ENCODE measurements around the gene EIF4G1.

The EIF4G1 gene

GRCh38 chr3:184306341-184306972 lies 7.9 kb upstream of the EIF4G1 start:
- TF ChIP-seq CTCF (IDR thresholded peaks at IDR 0.05; ENCODE audit: low read depth, low read length, missing control alignments): no peak
- DNase-seq (ENCODE audit: extremely low read depth, low read depth): no peak
- H3K4me3 ChIP-seq (replicated peaks; ENCODE audit: low read depth, low read length): no peak overlapping the region

- H3K4me3 ChIP-seq (replicated peaks; ENCODE audit: low read depth, low read length): no peak overlapping the region
- no peak for TF ChIP-seq CTCF (IDR thresholded peaks at IDR 0.05; ENCODE audit: low read depth, low read length, missing control alignments)
- DNase-seq (ENCODE audit: extremely low read depth, low read depth): no peak
Observed at GRCh38 chr3:184307915-184308314, 6.5 kb upstream of the EIF4G1 start.

DNA sequence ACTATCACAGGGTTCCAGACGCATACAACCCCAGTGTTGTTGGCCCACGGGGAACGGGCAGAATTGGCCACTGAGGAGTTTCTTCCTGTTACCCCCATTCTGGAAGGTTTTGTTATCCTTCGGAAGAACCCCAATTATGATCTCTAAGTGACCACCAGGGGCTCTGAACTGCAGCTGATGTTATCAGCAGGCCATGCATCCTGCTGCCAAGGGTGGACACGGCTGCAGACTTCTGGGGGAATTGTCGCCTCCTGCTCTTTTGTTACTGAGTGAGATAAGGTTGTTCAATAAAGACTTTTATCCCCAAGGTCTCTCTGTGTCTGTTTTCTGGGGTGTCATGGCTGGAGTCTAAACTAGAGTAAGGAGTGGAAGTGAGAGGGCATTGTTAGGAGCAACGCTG lies 5.7 kb upstream of the EIF4G1 start:
- H3K4me3 ChIP-seq (replicated peaks; ENCODE audit: low read depth, low read length): no peak overlapping the region
- no peak for TF ChIP-seq CTCF (IDR thresholded peaks at IDR 0.05; ENCODE audit: low read depth, low read length, missing control alignments)
- no peak for DNase-seq (ENCODE audit: extremely low read depth, low read depth)

DNA sequence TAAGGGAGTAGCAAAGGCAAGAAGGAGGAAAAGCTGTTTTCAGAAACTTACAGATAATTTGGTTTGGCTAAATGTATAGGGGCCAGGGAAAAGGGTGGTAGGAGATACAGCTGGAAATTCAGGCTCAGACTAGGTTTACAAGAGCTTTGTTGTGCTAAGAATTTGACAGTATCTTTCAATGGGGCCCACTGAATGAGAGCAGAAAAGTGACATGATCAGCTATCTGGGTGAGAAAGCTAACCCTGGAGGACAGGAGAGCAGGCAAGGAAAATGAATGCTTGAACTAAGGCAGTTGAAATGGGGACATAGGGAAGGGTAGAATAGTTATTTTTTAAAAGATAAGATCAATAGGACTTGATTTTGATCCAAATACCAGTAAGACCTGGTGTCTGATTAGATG lies 2.8 kb upstream of the EIF4G1 start:
- DNase-seq (ENCODE audit: extremely low read depth, low read depth): no peak
- no peak for TF ChIP-seq CTCF (IDR thresholded peaks at IDR 0.05; ENCODE audit: low read depth, low read length, missing control alignments)
- H3K4me3 ChIP-seq (replicated peaks; ENCODE audit: low read depth, low read length): no peak overlapping the region

DNA sequence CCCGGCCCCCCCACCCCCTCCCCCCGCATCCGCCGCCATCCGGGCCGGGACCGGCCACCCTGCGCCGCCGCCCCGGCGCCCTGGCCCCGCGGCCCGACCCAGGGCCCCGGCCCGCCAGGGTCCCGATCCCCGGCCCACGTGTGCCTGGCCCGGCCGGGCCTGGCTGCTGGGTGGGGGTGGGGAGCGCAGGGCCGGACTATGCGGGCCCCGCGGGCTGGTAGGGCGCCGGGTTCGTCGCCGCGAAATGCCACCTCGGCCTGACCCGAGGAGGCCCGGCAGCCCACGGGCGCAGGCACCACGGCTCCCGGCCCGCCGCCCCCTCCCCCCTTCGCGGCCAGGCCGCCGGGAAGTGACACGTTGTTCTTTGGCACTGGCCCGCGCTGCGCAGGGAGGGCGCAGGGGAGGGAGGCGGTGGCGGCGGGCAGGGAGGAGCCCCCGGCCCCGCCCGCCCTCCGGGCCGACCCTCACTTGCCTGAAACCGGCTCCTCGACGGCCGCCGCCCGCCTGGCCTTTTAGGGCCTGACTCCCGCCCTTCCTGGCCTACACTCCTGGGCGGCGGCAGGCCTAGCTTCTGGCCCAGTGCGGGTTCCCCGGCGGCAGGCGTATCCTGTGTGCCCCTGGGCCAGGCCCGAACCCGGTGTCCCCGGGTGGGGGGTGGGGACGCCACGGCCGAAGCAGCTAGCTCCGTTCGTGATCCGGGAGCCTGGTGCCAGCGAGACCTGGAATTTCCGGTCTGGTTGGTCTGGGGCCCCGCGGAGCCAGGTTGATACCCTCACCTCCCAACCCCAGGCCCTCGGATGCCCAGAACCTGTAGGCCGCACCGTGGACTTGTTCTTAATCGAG lies 515 bp downstream of the EIF4G1 start:
- DNase-seq (ENCODE audit: extremely low read depth, low read depth): no peak
- H3K4me3 ChIP-seq (replicated peaks; ENCODE audit: low read depth, low read length): peak overlapping the region; percentile 95
- no peak for TF ChIP-seq CTCF (IDR thresholded peaks at IDR 0.05; ENCODE audit: low read depth, low read length, missing control alignments)

- no peak for DNase-seq (ENCODE audit: extremely low read depth, low read depth)
- no peak for TF ChIP-seq CTCF (IDR thresholded peaks at IDR 0.05; ENCODE audit: low read depth, low read length, missing control alignments)
- H3K4me3 ChIP-seq (replicated peaks; ENCODE audit: low read depth, low read length): peak overlapping the region; percentile 95
Observed at GRCh38 chr3:184315543-184315867, 1.1 kb downstream of the EIF4G1 start.
